ENCODE data around the gene MT1A.

Gene MT1A

DNA sequence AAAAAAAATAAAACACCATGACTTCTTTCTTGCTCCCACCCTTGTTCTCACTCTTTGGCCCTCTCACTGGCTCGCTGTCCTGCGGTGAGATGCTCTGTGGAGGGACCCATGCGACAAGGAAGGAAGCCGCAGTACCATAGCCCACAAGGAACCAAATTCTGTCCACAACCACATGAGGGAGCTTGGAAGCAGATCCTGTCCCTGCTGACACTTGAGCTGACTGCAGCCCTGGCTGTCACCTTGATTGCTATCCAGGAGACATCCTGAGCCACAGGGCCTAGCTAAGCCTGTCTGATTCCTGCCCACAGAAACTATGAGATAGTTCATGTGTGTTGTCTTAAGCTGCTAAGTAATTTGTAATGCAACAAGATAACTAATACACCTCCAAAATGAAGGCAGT lies 34.9 kb upstream of the MT1A start:
- H3K36me3 ChIP-seq, result no peaks in the 10 kb centered on the region
- H3K4me3 ChIP-seq, result no peak overlapping the region
- H3K9ac ChIP-seq, result no peak overlapping the region
- no peaks in the 10 kb centered on the region for H3K27me3 ChIP-seq
- H3K9me3 ChIP-seq, result no peaks in the 10 kb centered on the region
- H4K20me1 ChIP-seq, result no peaks in the 10 kb centered on the region
- TF ChIP-seq Cebpa-rat (IDR thresholded peaks at IDR 0.05), result no peak
- peaks cover 15% of the 10 kb centered on the region for H3K4me1 ChIP-seq
- H3K4me2 ChIP-seq, result no peak overlapping the region
- no peak overlapping the region for H3K27ac ChIP-seq

DNA sequence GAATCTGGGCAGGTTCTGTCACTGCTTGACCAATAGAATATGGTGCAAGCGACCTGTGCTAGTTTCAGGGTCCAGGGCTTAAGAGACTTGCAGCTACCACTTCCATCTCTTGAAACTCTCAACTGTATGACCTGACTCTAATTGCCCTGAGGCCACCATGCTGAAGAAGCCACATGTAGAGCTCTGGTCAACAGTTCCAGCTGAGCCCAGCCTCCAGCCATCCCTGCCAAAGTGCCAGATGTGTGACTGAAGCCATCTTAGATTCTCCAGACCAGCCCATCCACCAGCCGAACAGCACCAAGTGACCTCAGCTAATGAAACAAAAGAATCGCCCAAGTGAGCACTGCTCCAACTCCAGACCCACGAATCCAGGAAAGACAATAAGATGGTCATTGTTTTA lies 33.5 kb upstream of the MT1A start:
- Histone ChIP-seq H3K4me1 (peaks cover 29% of the 10 kb centered on the region), H4K20me1 (no peaks in the 10 kb centered on the region), H3K36me3 (no peaks in the 10 kb centered on the region), H3K27me3 (no peaks in the 10 kb centered on the region), H3K4me2 (no peak overlapping the region), H3K9me3 (no peaks in the 10 kb centered on the region), H3K4me3 (no peak overlapping the region), H3K9ac (no peak overlapping the region), H3K27ac (no peak overlapping the region)
- TF ChIP-seq Cebpa-rat (IDR thresholded peaks at IDR 0.05), result no peak

DNA sequence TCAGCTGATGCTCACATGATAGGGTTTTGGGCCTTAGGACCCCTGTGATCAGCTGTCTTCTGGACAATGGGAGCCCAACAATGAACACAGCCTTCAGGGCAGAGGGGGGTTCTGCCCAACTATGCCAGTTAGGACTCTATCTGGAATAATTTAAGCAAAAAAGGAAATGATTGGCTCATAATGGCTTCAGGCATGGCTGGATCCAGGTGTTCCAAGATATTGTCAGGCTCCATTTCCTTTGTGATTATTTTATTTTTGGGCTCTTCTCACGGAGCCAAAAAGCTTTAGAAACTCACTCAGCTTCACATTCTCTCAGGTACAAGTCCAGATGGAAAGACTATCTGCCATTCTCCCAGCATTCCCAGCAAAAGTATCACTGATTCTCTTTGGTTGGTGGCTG lies 33.0 kb upstream of the MT1A start:
- no peak overlapping the region for H3K27ac ChIP-seq
- no peaks in the 10 kb centered on the region for H3K36me3 ChIP-seq
- no peak for TF ChIP-seq Cebpa-rat (IDR thresholded peaks at IDR 0.05)
- H3K27me3 ChIP-seq, result no peaks in the 10 kb centered on the region
- H4K20me1 ChIP-seq, result no peaks in the 10 kb centered on the region
- no peak overlapping the region for H3K9ac ChIP-seq
- peaks cover 34% of the 10 kb centered on the region for H3K4me1 ChIP-seq
- no peak overlapping the region for H3K4me3 ChIP-seq
- H3K9me3 ChIP-seq, result no peaks in the 10 kb centered on the region
- H3K4me2 ChIP-seq, result no peak overlapping the region

DNA sequence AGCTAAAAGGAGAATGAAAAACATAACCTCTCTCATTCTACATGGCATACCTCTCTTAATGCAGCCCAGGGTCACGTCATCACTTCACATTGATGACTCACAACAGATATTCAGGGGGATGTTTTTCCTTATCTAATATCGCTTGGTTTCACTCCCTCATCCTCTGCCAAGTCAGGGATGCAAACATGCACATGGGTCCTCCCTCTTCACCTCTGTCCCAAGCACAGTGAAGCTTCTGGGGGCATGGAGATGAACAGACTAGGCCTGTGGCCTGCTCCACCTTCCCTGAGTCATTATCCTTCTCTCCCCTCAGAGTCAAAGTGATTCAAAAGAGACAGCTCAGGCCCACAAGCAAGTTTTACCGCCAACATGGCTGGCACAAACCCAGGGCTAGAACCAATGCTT lies 32.4 kb upstream of the MT1A start:
- Histone ChIP-seq H3K27me3 (no peaks in the 10 kb centered on the region), H4K20me1 (no peaks in the 10 kb centered on the region), H3K4me2 (no peak overlapping the region), H3K4me3 (no peak overlapping the region), H3K36me3 (no peaks in the 10 kb centered on the region), H3K4me1 (peaks cover 40% of the 10 kb centered on the region), H3K27ac (no peak overlapping the region), H3K9me3 (no peaks in the 10 kb centered on the region), H3K9ac (no peak overlapping the region)
- no peak for TF ChIP-seq Cebpa-rat (IDR thresholded peaks at IDR 0.05)

DNA sequence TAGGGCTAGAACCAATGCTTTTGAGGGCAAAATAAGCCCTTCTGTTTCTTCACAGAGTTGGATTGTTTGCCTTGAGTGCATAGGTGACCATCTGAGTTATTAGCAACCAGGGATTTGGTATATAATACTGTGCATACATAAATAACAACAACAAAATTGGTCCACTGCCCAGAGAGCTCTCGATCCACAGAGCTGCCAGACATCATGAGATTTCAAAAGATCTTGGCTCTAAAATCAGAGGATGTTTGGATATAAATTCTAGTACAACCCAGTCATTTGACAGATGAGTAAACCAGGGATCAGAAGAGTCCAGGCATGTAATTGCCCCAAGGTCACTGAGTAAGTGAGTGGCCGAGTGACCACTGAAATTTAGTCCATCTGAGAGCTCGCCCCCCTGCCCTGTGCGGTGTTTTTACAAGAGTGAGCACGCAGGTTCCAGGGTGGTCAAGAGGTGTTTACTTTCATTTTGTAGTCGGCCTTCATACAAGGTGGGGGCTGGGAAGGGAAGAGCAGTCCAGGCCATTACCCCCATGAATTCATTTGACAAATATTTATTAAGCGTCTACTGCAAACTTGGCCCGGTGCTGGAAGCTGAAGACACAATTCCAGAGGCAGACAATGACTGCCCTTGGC lies 31.9 kb upstream of the MT1A start:
- H3K4me1 ChIP-seq, result peaks cover 45% of the 10 kb centered on the region
- no peaks in the 10 kb centered on the region for H3K36me3 ChIP-seq
- peak overlapping the region; percentile 100 for H3K4me2 ChIP-seq
- no peak overlapping the region for H3K27ac ChIP-seq
- H3K9ac ChIP-seq, result no peak overlapping the region
- H4K20me1 ChIP-seq, result no peaks in the 10 kb centered on the region
- no peak for TF ChIP-seq Cebpa-rat (IDR thresholded peaks at IDR 0.05)
- H3K9me3 ChIP-seq, result no peaks in the 10 kb centered on the region
- H3K27me3 ChIP-seq, result no peaks in the 10 kb centered on the region
- no peak overlapping the region for H3K4me3 ChIP-seq

DNA sequence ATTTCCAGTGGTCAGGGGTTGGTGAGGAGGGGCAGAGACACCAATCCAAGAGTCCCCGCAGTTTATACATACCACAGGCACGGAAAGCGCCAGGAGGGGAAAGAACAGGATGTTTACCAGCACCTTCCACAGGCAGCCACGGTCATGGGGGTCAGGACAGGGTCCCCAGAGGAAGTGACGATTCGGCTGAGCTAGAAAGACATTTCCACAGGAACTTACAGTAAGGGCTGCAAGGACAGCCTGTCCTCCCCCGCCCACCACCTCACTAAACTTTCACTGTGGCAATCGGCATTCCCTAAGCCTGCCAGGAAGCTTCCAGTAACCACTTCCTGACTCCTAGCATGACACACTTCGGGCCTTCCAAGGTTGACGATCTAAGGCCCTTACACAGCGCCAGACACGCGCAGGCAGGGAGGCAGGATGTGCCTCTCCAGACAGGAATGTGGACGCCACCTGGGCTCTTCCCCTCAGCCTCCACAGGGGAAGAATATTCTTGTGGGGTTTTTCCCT lies 31.3 kb upstream of the MT1A start:
- no peaks in the 10 kb centered on the region for H4K20me1 ChIP-seq
- no peaks in the 10 kb centered on the region for H3K36me3 ChIP-seq
- H3K27me3 ChIP-seq, result no peaks in the 10 kb centered on the region
- peaks cover 47% of the 10 kb centered on the region for H3K4me1 ChIP-seq
- no peaks in the 10 kb centered on the region for H3K9me3 ChIP-seq
- H3K4me2 ChIP-seq, result peak overlapping the region; percentile 100
- H3K4me3 ChIP-seq, result no peak overlapping the region
- H3K9ac ChIP-seq, result no peak overlapping the region
- no peak for TF ChIP-seq Cebpa-rat (IDR thresholded peaks at IDR 0.05)
- no peak overlapping the region for H3K27ac ChIP-seq

DNA sequence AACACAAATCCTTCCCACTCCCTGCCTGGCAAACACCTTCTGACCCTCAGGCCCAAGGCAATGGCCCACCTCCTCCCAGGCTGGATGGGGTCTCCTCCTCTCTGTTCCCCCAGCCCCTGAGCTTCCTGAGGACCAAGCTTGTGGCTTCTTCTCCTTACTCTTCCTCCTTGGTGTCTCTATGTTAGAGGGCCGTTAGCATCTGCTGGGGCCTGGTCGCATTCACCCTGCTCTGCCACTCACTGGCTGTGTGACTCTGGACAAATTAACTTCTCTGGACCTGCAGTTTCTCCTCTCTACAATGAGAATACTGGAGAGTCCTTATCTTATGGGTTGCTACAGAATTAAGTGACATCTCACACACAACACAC lies 30.8 kb upstream of the MT1A start:
- Histone ChIP-seq H3K4me3 (peak overlapping the region; percentile 70), H4K20me1 (no peaks in the 10 kb centered on the region), H3K9ac (peak overlapping the region; percentile 62; the same call in 1 of the 2 replicates), H3K27ac (no peak overlapping the region), H3K9me3 (no peaks in the 10 kb centered on the region), H3K27me3 (no peaks in the 10 kb centered on the region), H3K4me1 (peaks cover 47% of the 10 kb centered on the region), H3K36me3 (no peaks in the 10 kb centered on the region), H3K4me2 (peak overlapping the region; percentile 100)
- TF ChIP-seq Cebpa-rat (IDR thresholded peaks at IDR 0.05), result no peak

DNA sequence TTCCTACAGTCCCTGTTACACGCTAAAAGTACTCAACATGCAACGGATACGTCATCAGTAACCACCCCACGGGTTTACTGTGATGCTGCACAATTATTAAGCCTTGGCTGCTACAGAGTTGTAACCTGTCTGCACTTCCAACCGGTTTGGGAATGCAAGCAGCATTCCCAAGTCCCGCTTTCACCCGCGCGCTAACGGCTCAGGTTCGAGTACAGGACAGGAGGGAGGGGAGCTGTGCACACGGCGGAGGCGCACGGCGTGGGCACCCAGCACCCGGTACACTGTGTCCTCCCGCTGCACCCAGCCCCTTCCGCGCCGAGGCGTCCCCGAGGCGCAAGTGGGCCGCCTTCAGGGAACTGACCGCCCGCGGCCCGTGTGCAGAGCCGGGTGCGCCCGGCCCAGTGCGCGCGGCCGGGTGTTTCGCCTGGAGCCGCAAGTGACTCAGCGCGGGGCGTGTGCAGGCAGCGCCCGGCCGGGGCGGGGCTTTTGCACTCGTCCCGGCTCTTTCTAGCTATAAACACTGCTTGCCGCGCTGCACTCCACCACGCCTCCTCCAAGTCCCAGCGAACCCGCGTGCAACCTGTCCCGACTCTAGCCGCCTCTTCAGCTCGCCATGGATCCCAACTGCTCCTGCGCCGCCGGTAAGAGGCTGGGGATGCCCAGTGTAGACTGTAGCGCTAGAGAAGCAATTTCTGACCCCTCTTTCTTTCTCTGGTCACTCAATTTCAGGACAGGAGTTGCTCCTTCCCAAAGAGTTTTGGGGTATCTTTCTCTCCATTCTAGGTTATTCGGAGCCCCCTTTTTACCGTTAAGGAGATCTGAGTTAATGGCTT lies 30.2 kb upstream of the MT1A start, which contains the start of gene MT2A:
MT2A (plus strand) TSS at position 542 of the 833 bp plus-strand sequence; CDS start at position 614, 72 bp downstream.
- peak within 1 kb of the TSS; percentile 62 for H3K9ac ChIP-seq
- peak within 1 kb of the TSS; percentile 70 for H3K4me3 ChIP-seq
- no peaks in the 10 kb centered on the region for H3K27me3 ChIP-seq
- no peak for TF ChIP-seq Cebpa-rat (IDR thresholded peaks at IDR 0.05)
- H3K4me2 ChIP-seq, result peak within 1 kb of the TSS; percentile 100
- no peaks in the 10 kb centered on the region for H4K20me1 ChIP-seq
- peak within 1 kb of the TSS; percentile 38; the same call in 1 of the 2 replicates for H3K27ac ChIP-seq
- H3K9me3 ChIP-seq, result no peaks in the 10 kb centered on the region
- peaks cover 47% of the 10 kb centered on the region for H3K4me1 ChIP-seq
- no peaks in the 10 kb centered on the region for H3K36me3 ChIP-seq

DNA sequence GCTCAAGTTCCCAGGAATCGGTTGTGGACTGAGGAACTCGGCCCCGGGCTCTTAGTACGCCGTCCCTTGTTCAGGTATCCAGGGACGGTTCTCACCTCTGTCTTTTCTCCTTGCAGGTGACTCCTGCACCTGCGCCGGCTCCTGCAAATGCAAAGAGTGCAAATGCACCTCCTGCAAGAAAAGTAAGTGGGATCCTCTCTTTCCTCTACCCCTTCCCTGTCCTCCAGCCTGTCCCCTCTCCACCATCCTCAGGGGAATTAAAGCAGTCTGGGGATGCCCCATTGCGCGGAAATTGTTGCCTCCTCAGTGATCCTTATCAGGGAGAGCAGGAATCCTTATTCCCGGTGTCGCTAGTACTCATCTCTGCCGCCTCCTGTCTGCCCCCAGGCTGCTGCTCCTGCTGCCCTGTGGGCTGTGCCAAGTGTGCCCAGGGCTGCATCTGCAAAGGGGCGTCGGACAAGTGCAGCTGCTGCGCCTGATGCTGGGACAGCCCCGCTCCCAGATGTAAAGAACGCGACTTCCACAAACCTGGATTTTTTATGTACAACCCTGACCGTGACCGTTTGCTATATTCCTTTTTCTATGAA lies 29.5 kb upstream of the MT1A start:
- no peaks in the 10 kb centered on the region for H4K20me1 ChIP-seq
- no peaks in the 10 kb centered on the region for H3K36me3 ChIP-seq
- H3K4me1 ChIP-seq, result peaks cover 47% of the 10 kb centered on the region
- TF ChIP-seq Cebpa-rat (IDR thresholded peaks at IDR 0.05), result no peak
- H3K27me3 ChIP-seq, result no peaks in the 10 kb centered on the region
- peak overlapping the region; percentile 70 for H3K4me3 ChIP-seq
- peak overlapping the region; percentile 62 for H3K9ac ChIP-seq
- no peak overlapping the region for H3K27ac ChIP-seq
- peak overlapping the region; percentile 100 for H3K4me2 ChIP-seq
- no peaks in the 10 kb centered on the region for H3K9me3 ChIP-seq

DNA sequence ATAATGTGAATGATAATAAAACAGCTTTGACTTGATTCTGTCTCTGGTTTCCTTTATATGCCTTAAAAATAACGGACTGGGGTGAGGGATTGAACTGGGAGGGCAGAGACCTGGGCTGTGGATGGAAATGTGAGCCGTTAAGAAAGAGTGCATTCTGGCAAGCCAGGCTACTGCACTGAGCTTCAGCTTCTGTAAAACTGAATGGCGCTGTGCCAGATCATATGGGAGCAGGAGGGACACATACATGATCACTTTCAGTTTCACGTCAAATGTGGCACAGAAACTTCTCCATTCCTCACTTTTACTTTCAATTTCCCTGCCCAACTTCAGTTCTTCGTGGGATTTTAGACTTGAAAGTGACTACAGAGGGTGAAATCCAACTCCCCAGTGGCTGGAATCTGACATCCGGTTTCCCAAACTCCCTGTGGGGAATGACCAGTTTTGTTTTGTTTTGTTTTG lies 29.0 kb upstream of the MT1A start:
- H3K27ac ChIP-seq, result no peak overlapping the region
- no peaks in the 10 kb centered on the region for H4K20me1 ChIP-seq
- H3K4me1 ChIP-seq, result peaks cover 47% of the 10 kb centered on the region
- peak overlapping the region; percentile 62 for H3K9ac ChIP-seq
- no peaks in the 10 kb centered on the region for H3K27me3 ChIP-seq
- H3K4me3 ChIP-seq, result peak overlapping the region; percentile 70
- H3K9me3 ChIP-seq, result no peaks in the 10 kb centered on the region
- peak overlapping the region; percentile 100 for H3K4me2 ChIP-seq
- no peak for TF ChIP-seq Cebpa-rat (IDR thresholded peaks at IDR 0.05)
- H3K36me3 ChIP-seq, result no peaks in the 10 kb centered on the region

Measured in BLaER1 (cell line).